Karpas-422 (cell line): Measurements from ENCODE around the gene CTDSPL2. TPM values are rescaled to one million over a fixed set of nuclear protein-coding genes. Genes with fewer than 3 reads are reported as not detected.
A peak's percentile ranks its signal among the peaks of the same experiment; 100 is the strongest.

ENCODE experiments used
- DNase-seq: peaks from one replicate; pipeline ENCODE4 v3.0.0-alpha.2; 2015
- H2AFZ ChIP-seq: fragments of 200-600 bp; sonication (generic); 2 replicates; pipeline ENCODE4 v1.6.1; 2014; ENCODE audit warnings: antibody characterized with exemption, low read length, mixed read lengths
- H3K27ac ChIP-seq: fragments of 200-600 bp; sonication (generic); 2 replicates; pipeline ENCODE4 v1.5.1; 2014; ENCODE audit warnings: mild to moderate bottlenecking, low read length, moderate library complexity
- H3K27me3 ChIP-seq: fragments of 200-600 bp; sonication (generic); 2 replicates; pipeline ENCODE4 v1.6.1; 2014; ENCODE audit warnings: low read length, mixed read lengths
- H3K36me3 ChIP-seq: fragments of 200-600 bp; sonication (generic); 2 replicates; pipeline ENCODE4 v1.6.1; 2014; ENCODE audit warnings: low read length, mixed read lengths; ENCODE audit not compliant: insufficient read depth
- H3K4me1 ChIP-seq: fragments of 200-600 bp; sonication (generic); 2 replicates; pipeline ENCODE4 v1.6.1; 2014; ENCODE audit warnings: mild to moderate bottlenecking, low read length, mixed read lengths
- H3K4me2 ChIP-seq: fragments of 200-600 bp; sonication (generic); 2 replicates; pipeline ENCODE4 v1.6.1; 2014; ENCODE audit warnings: low read length, low read depth, mild to moderate bottlenecking; ENCODE audit not compliant: poor library complexity, severe bottlenecking
- H3K4me3 ChIP-seq: fragments of 200-600 bp; sonication (generic); 2 replicates; pipeline ENCODE4 v1.5.1; 2014; ENCODE audit warnings: mild to moderate bottlenecking, antibody characterized with exemption, low read length, mixed read lengths
- H3K79me2 ChIP-seq: fragments of 200-600 bp; sonication (generic); 2 replicates; pipeline ENCODE4 v1.6.1; 2014; ENCODE audit warnings: mild to moderate bottlenecking, low read length, mixed read lengths
- H3K9ac ChIP-seq: fragments of 200-600 bp; sonication (generic); 2 replicates; pipeline ENCODE4 v1.6.0; 2014; ENCODE audit warnings: low read length
- H3K9me2 ChIP-seq: fragments of 200-600 bp; sonication (generic), shearing (Covaris generic); replicated peaks from 2 replicates; pipeline ENCODE4 v1.6.0; 2014; ENCODE audit warnings: mild to moderate bottlenecking, low read length, moderate library complexity; ENCODE audit not compliant: insufficient read depth
- H3K9me3 ChIP-seq: fragments of 300-700, 200-600 bp; sonication (generic); 2 replicates; pipeline ENCODE4 v1.6.1; 2014; ENCODE audit warnings: low read length, mixed read lengths
- H4K20me1 ChIP-seq: fragments of 200-600 bp; sonication (generic); 2 replicates; pipeline ENCODE4 v1.6.1; 2014; ENCODE audit warnings: mild to moderate bottlenecking, antibody characterized with exemption, low read length, low read depth; ENCODE audit not compliant: insufficient read depth
- total RNA-seq: library from RNA; depleted of rRNA; stranded (reverse); fragments of >200 nt; shearing (Covaris generic); gene quantifications from 2 replicates; pipeline ENCODE4 v1.2.3, GENCODE V29; 2014; ENCODE audit warnings: low replicate concordance

Gene CTDSPL2
- total RNA-seq, 1 experiment from 2014 or later = 136 TPM

DNA sequence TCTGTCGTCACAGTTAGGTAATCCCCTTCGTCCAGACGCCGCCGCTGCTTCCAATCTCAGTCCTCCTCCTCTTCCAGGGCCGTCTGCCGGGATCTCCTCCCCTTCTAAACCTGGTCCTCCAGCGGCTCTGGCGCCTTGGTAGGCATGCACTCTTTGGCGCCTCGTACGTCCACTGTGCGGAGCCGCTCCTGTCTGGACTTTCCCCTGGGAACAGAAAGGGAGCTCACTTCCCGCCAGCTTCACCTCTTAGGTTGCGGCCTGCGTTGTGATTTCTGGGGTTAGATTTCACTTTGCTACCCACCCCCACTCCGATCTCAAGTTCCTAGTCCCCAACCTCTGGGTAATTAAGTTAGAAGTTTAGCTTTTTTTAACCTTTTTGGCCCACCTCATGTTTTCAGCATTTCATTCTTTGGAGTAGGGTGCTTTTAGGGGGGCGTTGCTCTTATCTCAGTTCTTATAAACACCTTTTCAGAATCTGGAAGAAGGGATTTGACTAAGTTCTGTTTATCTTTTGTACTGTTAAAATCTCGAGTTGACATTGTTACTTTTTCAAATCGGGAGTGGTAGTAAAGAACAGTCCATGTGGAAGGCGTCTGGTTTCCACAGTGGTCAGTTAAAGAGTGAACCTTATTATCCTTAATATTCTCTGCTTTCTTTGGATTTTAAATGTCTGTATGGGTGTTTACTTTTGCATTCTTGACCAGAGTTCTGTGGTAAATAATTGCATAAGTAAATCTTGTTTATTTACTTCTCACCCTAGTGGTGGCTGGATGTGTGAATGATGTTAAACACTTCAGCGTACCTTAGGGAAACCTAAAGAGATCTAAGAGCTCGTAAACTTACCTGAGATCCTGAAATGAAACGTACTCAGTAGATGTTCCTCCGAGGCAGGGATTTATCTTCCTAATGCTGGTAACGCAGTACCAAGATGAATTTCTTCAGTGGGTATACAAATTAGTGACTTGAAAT is 611 bp downstream of the CTDSPL2 start:
- H2AFZ ChIP-seq = peak overlapping the region; percentile 66; the same call in 1 of the 2 replicates
- DNase-seq = peak; percentile 79

GRCh38 chr15:44435893-44436667 is 8.7 kb downstream of the CTDSPL2 start:
- H2AFZ ChIP-seq = no peak overlapping the region
- H3K4me3 ChIP-seq = no peak overlapping the region
- no peak overlapping the region for H3K27ac ChIP-seq
- no peak overlapping the region for H3K9ac ChIP-seq
- H3K4me2 ChIP-seq = no peak overlapping the region
- H3K4me1 ChIP-seq = no peaks in the 10 kb centered on the region
- peaks cover 32% of the 10 kb centered on the region; the same call in 1 of the 2 replicates for H4K20me1 ChIP-seq
- no peaks in the 10 kb centered on the region for H3K9me2 ChIP-seq
- no peak for DNase-seq
- H3K9me3 ChIP-seq = no peaks in the 10 kb centered on the region
- peaks cover 26% of the 10 kb centered on the region for H3K36me3 ChIP-seq
- peaks cover 99% of the 10 kb centered on the region for H3K79me2 ChIP-seq
- no peaks in the 10 kb centered on the region for H3K27me3 ChIP-seq

More for the DNA sequence above, 611 bp downstream of the CTDSPL2 start:
- Histone ChIP-seq H3K9ac (peak overlapping the region; percentile 91), H3K79me2 (peaks cover 72% of the 10 kb centered on the region), H4K20me1 (peaks cover 11% of the 10 kb centered on the region; the same call in 1 of the 2 replicates), H3K9me2 (no peaks in the 10 kb centered on the region), H3K9me3 (no peaks in the 10 kb centered on the region), H3K4me1 (peaks cover 16% of the 10 kb centered on the region), H3K27me3 (no peaks in the 10 kb centered on the region), H3K4me3 (peak overlapping the region; percentile 83), H3K4me2 (peak overlapping the region; percentile 79), H3K36me3 (peaks cover 14% of the 10 kb centered on the region), H3K27ac (peak overlapping the region; percentile 91)

DNA sequence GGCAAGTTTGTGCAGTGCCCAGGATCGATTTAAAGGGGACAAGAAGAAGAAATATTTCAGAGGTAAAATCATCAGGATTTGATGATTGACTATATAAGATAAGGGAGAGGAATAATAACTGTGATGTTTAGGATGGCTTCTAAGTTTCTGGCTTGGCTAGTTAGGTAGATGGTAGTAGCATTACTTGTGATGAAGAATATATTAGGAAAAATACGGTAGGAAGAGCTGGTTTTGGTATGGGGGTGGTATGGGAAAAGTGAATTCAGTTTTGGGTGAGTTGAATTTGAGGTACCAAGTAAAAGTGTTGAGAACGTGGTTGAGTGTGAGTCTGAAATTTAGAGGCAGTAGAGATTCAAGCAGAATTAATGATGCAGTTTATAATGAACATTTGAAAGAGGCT is 11.0 kb downstream of the CTDSPL2 start:
- H3K9ac ChIP-seq = no peak overlapping the region
- no peaks in the 10 kb centered on the region for H3K9me2 ChIP-seq
- 0 out of 2 replicates have a peak, but pooled peaks cover 3% of the 10 kb centered on the region for H3K9me3 ChIP-seq
- H4K20me1 ChIP-seq = peaks cover 32% of the 10 kb centered on the region; the same call in 1 of the 2 replicates
- H3K4me2 ChIP-seq = no peak overlapping the region
- H3K4me1 ChIP-seq = no peaks in the 10 kb centered on the region
- peaks cover 34% of the 10 kb centered on the region for H3K36me3 ChIP-seq
- no peak overlapping the region for H2AFZ ChIP-seq
- DNase-seq = no peak
- no peaks in the 10 kb centered on the region for H3K27me3 ChIP-seq
- peaks cover 99% of the 10 kb centered on the region for H3K79me2 ChIP-seq
- no peak overlapping the region for H3K4me3 ChIP-seq
- no peak overlapping the region for H3K27ac ChIP-seq

DNA sequence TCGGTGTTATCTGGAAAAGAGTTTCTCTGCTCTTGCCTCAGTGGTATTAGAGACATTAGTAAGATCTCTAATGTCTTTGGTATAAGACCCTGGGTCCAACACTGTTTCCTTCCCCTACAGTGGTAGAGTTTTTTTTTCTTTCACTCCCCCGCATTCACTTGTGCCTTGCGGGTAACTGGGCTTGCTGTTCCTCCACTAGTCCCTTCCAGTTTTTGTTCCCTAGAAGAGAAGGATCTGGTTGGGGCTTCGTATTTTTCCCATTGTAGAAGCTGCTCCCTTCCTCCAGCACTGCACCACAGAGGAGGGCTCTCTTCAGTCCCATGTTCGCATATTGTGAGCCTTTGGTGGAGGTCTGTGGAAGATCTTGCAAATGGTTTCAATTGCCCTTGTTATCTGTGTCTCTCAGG is 13.7 kb downstream of the CTDSPL2 start:
- no peaks in the 10 kb centered on the region for H3K27me3 ChIP-seq
- no peak overlapping the region for H3K4me3 ChIP-seq
- no peak overlapping the region for H3K4me2 ChIP-seq
- H2AFZ ChIP-seq = no peak overlapping the region
- H3K36me3 ChIP-seq = peaks cover 35% of the 10 kb centered on the region
- H3K4me1 ChIP-seq = no peaks in the 10 kb centered on the region
- H3K9me2 ChIP-seq = no peaks in the 10 kb centered on the region
- DNase-seq = no peak
- H3K27ac ChIP-seq = no peak overlapping the region
- 0 out of 2 replicates have a peak, but pooled peaks cover 3% of the 10 kb centered on the region for H3K9me3 ChIP-seq
- H4K20me1 ChIP-seq = peaks cover 29% of the 10 kb centered on the region; the same call in 1 of the 2 replicates
- H3K9ac ChIP-seq = no peak overlapping the region
- H3K79me2 ChIP-seq = peaks cover 99% of the 10 kb centered on the region

GRCh38 chr15:44443515-44443914 is 16.1 kb downstream of the CTDSPL2 start:
- peaks cover 19% of the 10 kb centered on the region; the same call in 1 of the 2 replicates for H4K20me1 ChIP-seq
- no peaks in the 10 kb centered on the region for H3K9me2 ChIP-seq
- no peak overlapping the region for H3K4me3 ChIP-seq
- peaks cover 34% of the 10 kb centered on the region for H3K36me3 ChIP-seq
- H3K27ac ChIP-seq = no peak overlapping the region
- H3K79me2 ChIP-seq = peaks cover 99% of the 10 kb centered on the region
- H3K9ac ChIP-seq = no peak overlapping the region
- no peaks in the 10 kb centered on the region for H3K4me1 ChIP-seq
- DNase-seq = no peak
- no peak overlapping the region for H3K4me2 ChIP-seq
- H2AFZ ChIP-seq = no peak overlapping the region
- 0 out of 2 replicates have a peak, but pooled peaks cover 3% of the 10 kb centered on the region for H3K9me3 ChIP-seq
- H3K27me3 ChIP-seq = no peaks in the 10 kb centered on the region

- no peak for DNase-seq
- no peak overlapping the region for H2AFZ ChIP-seq
- H3K4me3 ChIP-seq = no peak overlapping the region
- H4K20me1 ChIP-seq = peaks cover 9% of the 10 kb centered on the region; the same call in 1 of the 2 replicates
- H3K79me2 ChIP-seq = peaks cover 99% of the 10 kb centered on the region
- H3K4me2 ChIP-seq = no peak overlapping the region
- no peaks in the 10 kb centered on the region for H3K27me3 ChIP-seq
- no peaks in the 10 kb centered on the region for H3K4me1 ChIP-seq
- no peaks in the 10 kb centered on the region for H3K9me2 ChIP-seq
- H3K9ac ChIP-seq = no peak overlapping the region
- H3K27ac ChIP-seq = no peak overlapping the region
- H3K36me3 ChIP-seq = peaks cover 19% of the 10 kb centered on the region
- H3K9me3 ChIP-seq = no peaks in the 10 kb centered on the region
Measured at GRCh38 chr15:44447772-44448376, 20.4 kb downstream of the CTDSPL2 start.

GRCh38 chr15:44450172-44450571 is 22.7 kb downstream of the CTDSPL2 start:
- Histone ChIP-seq H3K4me3 (no peak overlapping the region), H3K27ac (no peak overlapping the region), H3K9me2 (no peaks in the 10 kb centered on the region), H4K20me1 (peaks cover 5% of the 10 kb centered on the region; the same call in 1 of the 2 replicates), H3K9me3 (no peaks in the 10 kb centered on the region), H3K4me1 (no peaks in the 10 kb centered on the region), H3K27me3 (no peaks in the 10 kb centered on the region), H2AFZ (no peak overlapping the region), H3K79me2 (peaks cover 90% of the 10 kb centered on the region), H3K9ac (no peak overlapping the region), H3K36me3 (peaks cover 9% of the 10 kb centered on the region), H3K4me2 (no peak overlapping the region)
- DNase-seq = no peak
